ENCODE measurements around the gene CD177.

Gene CD177, protein sequence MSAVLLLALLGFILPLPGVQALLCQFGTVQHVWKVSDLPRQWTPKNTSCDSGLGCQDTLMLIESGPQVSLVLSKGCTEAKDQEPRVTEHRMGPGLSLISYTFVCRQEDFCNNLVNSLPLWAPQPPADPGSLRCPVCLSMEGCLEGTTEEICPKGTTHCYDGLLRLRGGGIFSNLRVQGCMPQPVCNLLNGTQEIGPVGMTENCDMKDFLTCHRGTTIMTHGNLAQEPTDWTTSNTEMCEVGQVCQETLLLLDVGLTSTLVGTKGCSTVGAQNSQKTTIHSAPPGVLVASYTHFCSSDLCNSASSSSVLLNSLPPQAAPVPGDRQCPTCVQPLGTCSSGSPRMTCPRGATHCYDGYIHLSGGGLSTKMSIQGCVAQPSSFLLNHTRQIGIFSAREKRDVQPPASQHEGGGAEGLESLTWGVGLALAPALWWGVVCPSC

DNA sequence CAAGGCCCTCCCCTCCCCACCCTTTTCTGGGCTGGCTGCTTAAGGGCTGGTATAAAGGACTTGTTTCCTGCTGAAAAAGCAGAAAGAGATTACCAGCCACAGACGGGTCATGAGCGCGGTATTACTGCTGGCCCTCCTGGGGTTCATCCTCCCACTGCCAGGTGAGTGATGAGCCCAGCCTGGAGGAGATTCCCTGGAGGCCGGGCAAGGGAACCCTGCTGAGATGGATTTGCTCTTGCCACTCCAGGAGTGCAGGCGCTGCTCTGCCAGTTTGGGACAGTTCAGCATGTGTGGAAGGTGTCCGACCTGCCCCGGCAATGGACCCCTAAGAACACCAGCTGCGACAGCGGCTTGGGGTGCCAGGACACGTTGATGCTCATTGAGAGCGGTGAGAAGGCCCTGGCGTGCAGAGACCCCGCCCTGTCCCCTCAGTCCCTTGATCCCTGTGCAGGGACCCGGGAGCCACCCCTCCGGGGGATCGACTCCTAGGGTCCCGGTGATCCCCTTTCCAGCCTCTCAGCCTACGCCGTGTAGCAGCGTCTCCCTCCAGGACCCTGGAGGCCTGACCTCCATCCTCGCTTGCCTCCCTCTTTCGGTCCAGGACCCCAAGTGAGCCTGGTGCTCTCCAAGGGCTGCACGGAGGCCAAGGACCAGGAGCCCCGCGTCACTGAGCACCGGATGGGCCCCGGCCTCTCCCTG is at the start of gene CD177:
TSS of gene CD177 (plus strand) at position 81 of the 699 bp plus-strand sequence. CDS start at position 110, 29 bp downstream.
- no peak for DNase-seq (ENCODE audit: low read depth)
- H3K4me3 ChIP-seq (ENCODE audit: low read length): peak within 1 kb of the TSS; percentile 41
- TF ChIP-seq, protein P1, sequence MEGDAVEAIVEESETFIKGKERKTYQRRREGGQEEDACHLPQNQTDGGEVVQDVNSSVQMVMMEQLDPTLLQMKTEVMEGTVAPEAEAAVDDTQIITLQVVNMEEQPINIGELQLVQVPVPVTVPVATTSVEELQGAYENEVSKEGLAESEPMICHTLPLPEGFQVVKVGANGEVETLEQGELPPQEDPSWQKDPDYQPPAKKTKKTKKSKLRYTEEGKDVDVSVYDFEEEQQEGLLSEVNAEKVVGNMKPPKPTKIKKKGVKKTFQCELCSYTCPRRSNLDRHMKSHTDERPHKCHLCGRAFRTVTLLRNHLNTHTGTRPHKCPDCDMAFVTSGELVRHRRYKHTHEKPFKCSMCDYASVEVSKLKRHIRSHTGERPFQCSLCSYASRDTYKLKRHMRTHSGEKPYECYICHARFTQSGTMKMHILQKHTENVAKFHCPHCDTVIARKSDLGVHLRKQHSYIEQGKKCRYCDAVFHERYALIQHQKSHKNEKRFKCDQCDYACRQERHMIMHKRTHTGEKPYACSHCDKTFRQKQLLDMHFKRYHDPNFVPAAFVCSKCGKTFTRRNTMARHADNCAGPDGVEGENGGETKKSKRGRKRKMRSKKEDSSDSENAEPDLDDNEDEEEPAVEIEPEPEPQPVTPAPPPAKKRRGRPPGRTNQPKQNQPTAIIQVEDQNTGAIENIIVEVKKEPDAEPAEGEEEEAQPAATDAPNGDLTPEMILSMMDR (conservative IDR thresholded peaks at IDR 0.05; ENCODE audit: low read depth, low read length): peak; percentile 22

DNA sequence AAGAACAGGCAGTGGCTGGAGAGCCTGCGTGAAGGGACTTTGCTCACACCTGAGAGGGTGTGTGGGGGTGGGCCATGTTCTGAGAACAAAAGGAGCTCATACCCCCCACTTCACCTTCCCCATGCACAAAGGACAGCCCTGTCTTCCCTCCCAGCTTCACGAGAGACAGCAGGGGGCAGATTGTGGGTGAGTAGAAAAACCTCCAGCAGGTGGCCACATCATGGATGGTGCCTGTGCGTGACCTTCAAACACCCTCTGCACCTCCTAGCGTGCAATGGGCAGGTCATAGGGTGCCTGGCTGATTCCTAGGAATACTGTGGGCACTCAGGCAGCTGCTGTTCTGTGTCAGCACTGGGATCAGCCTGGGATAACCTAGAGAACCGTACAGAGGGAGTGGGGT is 47.8 kb upstream of the CD177 start:
- TF ChIP-seq, protein P1 (conservative IDR thresholded peaks at IDR 0.05; ENCODE audit: low read depth, low read length): peak; percentile 11
- no peak for DNase-seq (ENCODE audit: low read depth)
- H3K4me3 ChIP-seq (ENCODE audit: low read length): no peak overlapping the region

DNA sequence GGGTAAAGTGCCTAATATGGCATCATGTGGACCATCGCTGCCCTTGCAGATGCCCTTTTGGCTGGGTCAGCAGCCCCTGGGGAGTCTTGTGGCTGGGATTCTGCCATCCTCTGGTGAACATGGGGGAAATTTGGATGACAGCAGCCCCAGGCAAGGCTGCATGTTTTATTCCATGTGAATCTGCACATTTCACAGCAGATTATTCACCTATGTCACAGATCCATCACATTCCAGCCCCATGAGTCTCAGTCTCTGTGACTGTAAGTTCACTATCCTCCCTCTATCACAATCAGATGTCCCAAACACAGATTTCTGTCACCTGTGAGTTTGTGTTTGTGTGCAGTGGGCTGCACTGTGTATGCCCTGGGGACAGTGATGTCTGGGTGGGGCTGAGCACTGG is 47.4 kb upstream of the CD177 start:
- TF ChIP-seq, protein P1 (conservative IDR thresholded peaks at IDR 0.05; ENCODE audit: low read depth, low read length): no peak
- H3K4me3 ChIP-seq (ENCODE audit: low read length): no peak overlapping the region
- DNase-seq (ENCODE audit: low read depth): no peak

DNA sequence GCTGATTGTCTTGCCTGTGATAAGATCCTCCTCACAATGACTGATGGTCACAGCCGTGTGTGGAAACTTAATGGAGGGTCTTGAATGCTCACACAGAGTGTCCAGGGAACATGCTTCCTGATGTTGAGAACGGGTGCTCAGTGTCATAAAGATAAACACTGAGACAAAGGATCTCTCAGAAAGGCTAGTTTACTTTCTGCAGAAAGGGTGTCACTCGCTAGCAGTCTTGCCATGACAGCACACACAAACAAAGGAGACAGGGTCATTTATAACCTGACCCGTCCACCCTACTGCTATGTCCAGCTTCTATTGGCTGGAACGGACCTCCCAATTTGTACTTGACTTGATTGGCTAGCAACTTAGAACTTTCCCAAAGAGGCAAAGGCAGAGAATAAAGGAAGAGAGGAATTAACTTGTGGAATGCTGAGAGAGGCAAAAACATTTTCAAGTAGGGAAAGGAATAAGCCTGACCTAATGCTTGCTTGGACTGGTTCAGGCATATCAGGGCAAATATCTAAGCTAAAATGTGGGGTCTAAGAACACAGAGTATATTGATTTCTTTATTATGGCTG is 45.2 kb upstream of the CD177 start:
- TF ChIP-seq, protein P1 (conservative IDR thresholded peaks at IDR 0.05; ENCODE audit: low read depth, low read length): no peak
- no peak overlapping the region for H3K4me3 ChIP-seq (ENCODE audit: low read length)
- no peak for DNase-seq (ENCODE audit: low read depth)

DNA sequence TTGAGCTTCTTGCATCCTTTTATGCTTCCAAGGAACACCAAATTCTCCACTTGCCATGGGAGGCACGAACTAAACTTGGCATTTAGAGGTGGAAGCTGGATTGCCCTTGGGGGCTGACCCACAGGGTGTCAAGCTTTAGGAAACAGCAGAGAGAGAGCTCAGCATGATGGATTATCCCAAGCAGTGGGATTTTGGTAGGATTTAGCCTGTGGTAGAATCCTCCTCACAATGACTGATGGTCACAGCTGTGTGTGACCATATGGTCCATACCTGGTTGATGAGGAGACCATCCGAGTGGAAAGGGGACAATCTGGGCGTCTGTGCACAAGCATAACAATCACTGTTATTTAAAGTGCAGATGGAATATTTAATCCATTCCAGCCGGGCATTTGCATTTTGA is 44.0 kb upstream of the CD177 start:
- H3K4me3 ChIP-seq (ENCODE audit: low read length): no peak overlapping the region
- TF ChIP-seq, protein P1 (conservative IDR thresholded peaks at IDR 0.05; ENCODE audit: low read depth, low read length): no peak
- DNase-seq (ENCODE audit: low read depth): no peak

DNA sequence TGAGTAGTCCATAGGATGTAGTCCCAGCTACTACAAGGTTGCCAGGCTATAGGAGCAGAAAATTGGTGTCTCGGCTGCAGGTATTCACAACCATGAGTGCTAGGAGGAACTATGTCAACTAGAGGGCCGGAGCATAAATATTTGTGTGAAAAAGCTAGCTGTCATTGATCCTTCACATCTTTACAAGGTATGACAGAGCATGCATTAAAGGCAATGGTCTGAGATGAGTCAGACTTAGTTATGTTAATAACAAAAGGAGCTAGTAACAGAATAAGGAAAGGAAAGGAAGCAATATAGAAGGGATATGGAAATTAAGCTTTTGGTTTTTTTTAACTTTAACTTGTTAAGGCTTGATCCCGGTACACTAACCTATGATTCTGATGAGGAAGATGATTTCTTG is 43.3 kb upstream of the CD177 start:
- TF ChIP-seq, protein P1 (conservative IDR thresholded peaks at IDR 0.05; ENCODE audit: low read depth, low read length): no peak
- DNase-seq (ENCODE audit: low read depth): no peak

More for the DNA sequence above, 43.3 kb upstream of the CD177 start:
- no peak overlapping the region for H3K4me3 ChIP-seq (ENCODE audit: low read length)
